ENCODE measurements around the gene PLD4. TPM values are rescaled to one million over a fixed set of nuclear protein-coding genes. Genes with fewer than 3 reads are reported as not detected.
A peak's percentile ranks its signal among the peaks of the same experiment; 100 is the strongest.

The PLD4 gene
- total RNA-seq, 1 donor from 2014 or later = not detected

GRCh38 chr14:104974665-104975390 lies 50.1 kb downstream of the PLD4 start:
- no peaks in the 10 kb centered on the region for H3K9me3 ChIP-seq
- H3K27ac ChIP-seq = peak overlapping the region; percentile 92 to 97
- no peaks in the 10 kb centered on the region for H3K36me3 ChIP-seq
- H3K27me3 ChIP-seq = no peaks in the 10 kb centered on the region
- no peak for DNase-seq (ENCODE audit: low spot score in 2 of 2)
- intact Hi-C loops (cut with DNase I) = loop anchor here (1.0 to 10.0 kb wide), 7 partner anchors 42 to 327 kb away; partner anchors contain the start of genes BRF1, BTBD6, CDCA4 and CEP170B
- H3K4me3 ChIP-seq = peak overlapping the region in 1 of 2 donors; percentile 36
- TF ChIP-seq CTCF (IDR thresholded peaks at IDR 0.05) = no peak
- peaks cover 33 to 68% of the 10 kb centered on the region in 2 donors for H3K4me1 ChIP-seq

GRCh38 chr14:104975481-104976197 lies 51.0 kb downstream of the PLD4 start:
- Histone ChIP-seq H3K36me3 (no peaks in the 10 kb centered on the region), H3K27me3 (no peaks in the 10 kb centered on the region), H3K4me3 (no peak overlapping the region), H3K4me1 (peaks cover 33 to 67% of the 10 kb centered on the region in 2 donors), H3K27ac (peak overlapping the region; percentile 92 to 97), H3K9me3 (no peaks in the 10 kb centered on the region)
- intact Hi-C loops (cut with DNase I) = loop anchor here (1.0 to 10.0 kb wide), 5 partner anchors 43 to 291 kb away; partner anchors contain the start of genes BTBD6, CEP170B and INF2
- DNase-seq (ENCODE audit: low spot score in 2 of 2) = no peak
- no peak for TF ChIP-seq CTCF (IDR thresholded peaks at IDR 0.05)

- intact Hi-C loops (cut with DNase I) = loop anchor here (1.0 to 10.0 kb wide), 4 partner anchors 69 to 292 kb away; partner anchors contain the start of genes BTBD6, CEP170B and INF2
- peak overlapping the region in 1 of 2 donors; percentile 73 for H3K4me3 ChIP-seq
Measured at GRCh38 chr14:104976198-104977007, 51.7 kb downstream of the PLD4 start.

GRCh38 chr14:104977008-104977680 lies 52.5 kb downstream of the PLD4 start:
- no peak for DNase-seq (ENCODE audit: low spot score in 2 of 2)
- TF ChIP-seq CTCF (IDR thresholded peaks at IDR 0.05) = no peak
- Histone ChIP-seq H3K27me3 (no peaks in the 10 kb centered on the region), H3K4me3 (peak overlapping the region; percentile 73 to 83), H3K27ac (peak overlapping the region in 1 of 2 donors; percentile 43), H3K4me1 (peaks cover 33 to 59% of the 10 kb centered on the region in 2 donors), H3K9me3 (no peaks in the 10 kb centered on the region), H3K36me3 (no peaks in the 10 kb centered on the region)
- intact Hi-C loops (cut with DNase I) = loop anchor here (5.0 to 10.0 kb wide), 3 partner anchors 110 to 292 kb away; partner anchors contain the start of genes BTBD6, CEP170B and INF2

More at GRCh38 chr14:104976198-104977007, 51.7 kb downstream of the PLD4 start:
- Histone ChIP-seq H3K27ac (peak overlapping the region; percentile 92 to 97), H3K36me3 (no peaks in the 10 kb centered on the region), H3K9me3 (no peaks in the 10 kb centered on the region), H3K27me3 (no peaks in the 10 kb centered on the region), H3K4me1 (peaks cover 33 to 62% of the 10 kb centered on the region in 2 donors)
- TF ChIP-seq CTCF (IDR thresholded peaks at IDR 0.05) = peak; percentile 84 to 90 (median 87)
- peak in 1 of 2 donors; percentile 90 for DNase-seq (ENCODE audit: low spot score in 2 of 2)

Data from ascending aorta (tissue), 2 donors.